ENCODE data around the gene MTFMT.
"Not testable (repeated sequence)": the region's sequence is repeated elsewhere in the genome, so short reads cannot be mapped to it uniquely, and the experiment has no call there.

The MTFMT gene

GRCh38 chr15:65028921-65029735, at the start of gene MTFMT:
Gene MTFMT, minus strand, starts transcription at chr15:65029639. Its CDS starts 26 bp downstream, at chr15:65029613.
- CTCF ChIA-PET = no interaction called here
- peak; percentile 16 for TF ChIP-seq CTCF (IDR thresholded peaks at IDR 0.05; ENCODE audit: insufficient read depth, low read length, missing control alignments)
- POLR2A ChIA-PET = no interaction called here
- DNase-seq (ENCODE audit: low read depth, low spot score) = no peak
- peak within 1 kb of the TSS; percentile 83 for H3K4me3 ChIP-seq (ENCODE audit: low read depth, low read length)

- POLR2A ChIA-PET = no interaction called here
- CTCF ChIA-PET = interaction anchor here (0.6 to 14.3 kb wide), 20 partner anchors 10 to 391 kb away, joined by 3 to 338 read pairs (median 5); partner anchors contain the start of gene RASL12
- no peak overlapping the region for H3K4me3 ChIP-seq (ENCODE audit: low read depth, low read length)
- DNase-seq (ENCODE audit: low read depth, low spot score) = no peak
- TF ChIP-seq CTCF (IDR thresholded peaks at IDR 0.05; ENCODE audit: insufficient read depth, low read length, missing control alignments) = peak; percentile 85
Measured at GRCh38 chr15:65077981-65078352, 48.5 kb upstream of the MTFMT start.

DNA sequence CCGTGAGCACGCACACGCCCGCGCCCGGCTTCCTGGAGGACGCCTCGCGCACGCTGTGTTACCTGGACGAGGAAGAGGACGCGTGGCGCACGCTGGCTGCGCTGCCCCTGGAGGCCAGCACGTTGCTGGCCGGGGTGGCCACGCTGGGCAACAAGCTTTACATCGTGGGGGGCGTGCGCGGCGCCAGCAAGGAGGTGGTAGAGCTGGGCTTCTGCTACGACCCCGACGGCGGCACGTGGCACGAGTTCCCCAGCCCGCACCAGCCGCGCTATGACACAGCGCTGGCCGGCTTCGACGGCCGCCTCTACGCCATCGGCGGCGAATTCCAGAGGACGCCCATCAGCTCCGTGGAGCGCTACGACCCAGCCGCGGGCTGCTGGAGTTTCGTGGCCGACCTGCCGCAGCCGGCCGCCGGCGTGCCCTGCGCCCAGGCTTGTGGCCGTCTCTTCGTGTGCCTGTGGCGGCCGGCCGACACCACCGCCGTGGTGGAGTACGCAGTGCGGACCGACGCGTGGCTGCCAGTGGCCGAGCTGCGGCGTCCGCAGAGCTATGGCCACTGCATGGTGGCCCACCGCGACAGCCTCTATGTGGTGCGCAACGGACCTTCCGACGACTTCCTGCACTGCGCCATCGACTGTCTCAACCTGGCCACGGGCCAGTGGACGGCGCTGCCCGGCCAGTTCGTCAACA, 48.0 kb upstream of the MTFMT start:
- ChIA-PET POLR2A (no interaction called here), CTCF (interaction anchor here (0.9 to 14.3 kb wide), 17 partner anchors 10 to 391 kb away, joined by 3 to 338 read pairs (median 12); partner anchors contain the start of gene RASL12)

GRCh38 chr15:65076486-65077290, 47.2 kb upstream of the MTFMT start, which contains the start of gene KBTBD13:
Gene KBTBD13, plus strand, starts transcription at chr15:65076746. Its CDS starts 70 bp downstream, at chr15:65076816.
- DNase-seq (ENCODE audit: low read depth, low spot score) = no peak
- H3K4me3 ChIP-seq (ENCODE audit: low read depth, low read length) = no peak within 1 kb of the TSS
- no peak for TF ChIP-seq CTCF (IDR thresholded peaks at IDR 0.05; ENCODE audit: insufficient read depth, low read length, missing control alignments)
- ChIA-PET POLR2A (no interaction called here), CTCF (interaction anchor here (0.9 to 14.3 kb wide), 11 partner anchors 9 to 345 kb away, joined by 3 to 338 read pairs (median 35); partner anchors contain the start of gene RASL12)

More for the DNA sequence above, 48.0 kb upstream of the MTFMT start:
- no peak overlapping the region for H3K4me3 ChIP-seq (ENCODE audit: low read depth, low read length)
- no peak for DNase-seq (ENCODE audit: low read depth, low spot score)
- no peak for TF ChIP-seq CTCF (IDR thresholded peaks at IDR 0.05; ENCODE audit: insufficient read depth, low read length, missing control alignments)

- DNase-seq (ENCODE audit: low read depth, low spot score); H3K4me3 ChIP-seq (ENCODE audit: low read depth, low read length); POLR2A ChIA-PET: not testable (repeated sequence)
- CTCF ChIA-PET = interaction anchor here (1.2 to 14.3 kb wide), 9 partner anchors 8 to 41 kb away, joined by 3 to 338 read pairs (median 73); partner anchors contain the start of gene RASL12
Measured at GRCh38 chr15:65075607-65076395, 46.4 kb upstream of the MTFMT start.

- POLR2A ChIA-PET; H3K4me3 ChIP-seq (ENCODE audit: low read depth, low read length); DNase-seq (ENCODE audit: low read depth, low spot score): not testable (repeated sequence)
- CTCF ChIA-PET = interaction anchor here (1.9 to 3.9 kb wide), 2 partner anchors 20 to 41 kb away, joined by 14 to 20 read pairs; no protein-coding TSS in a partner anchor
Measured at GRCh38 chr15:65074946-65075345, 45.5 kb upstream of the MTFMT start.

All from AG04449 (cell line).